Stimulated activated naive B cell treated with anti-CD40 and anti-IgM and Interleukin-4, amounts not matched to agents 10 μg/mL and 1 μg/mL and 100 μg/mL, for 72 hours (primary cell): ENCODE measurements around the gene MEIG1.
"Not testable (repeated sequence)": the region's sequence is repeated elsewhere in the genome, so short reads cannot be mapped to it uniquely, and the experiment has no call there.

ENCODE experiments used
- ATAC-seq, 2 donors: fragments of 150-1000 bp; cut with Tn5 transposase; replicated peaks; 2 replicates each; pipeline ENCODE4 v1.10.0; 2021; ENCODE audit warnings: moderate library complexity in 1 of 2
- DNase-seq: peaks from one replicate; pipeline ENCODE4 v3.0.0; 2021
- H3K27ac Mint-ChIP-seq: one replicate; pipeline ENCODE4 v1.8.0; 2022; ENCODE audit warnings: mild to moderate bottlenecking, mixed read lengths
- H3K27me3 Mint-ChIP-seq, 2 donors: one replicate each; pipeline ENCODE4 v1.8.0; 2022; ENCODE audit warnings: mixed read lengths in 2 of 2
- H3K36me3 Mint-ChIP-seq, 2 donors: one replicate each; pipeline ENCODE4 v1.8.0; 2022; ENCODE audit warnings: mixed read lengths in 2 of 2, mild to moderate bottlenecking in 1 of 2
- H3K4me1 Mint-ChIP-seq, 2 donors: one replicate each; pipeline ENCODE4 v1.8.0; 2022; ENCODE audit warnings: mixed read lengths in 2 of 2, mild to moderate bottlenecking in 1 of 2
- H3K4me3 Mint-ChIP-seq, 2 donors: one replicate each; pipeline ENCODE4 v1.8.0; 2022; ENCODE audit warnings: mild to moderate bottlenecking in 2 of 2, mixed read lengths in 2 of 2, moderate library complexity in 1 of 2
- H3K9me3 Mint-ChIP-seq, 2 donors: one replicate each; pipeline ENCODE4 v1.8.0; 2022; ENCODE audit warnings: mixed read lengths in 2 of 2, mild to moderate bottlenecking in 1 of 2

MEIG1 gene

GRCh38 chr10:14959221-14960057 lies at the start of gene MEIG1:
TSS of gene MEIG1 (plus strand) at chr10:14959388. CDS start at chr10:14966469, 7,081 bp downstream.
- peaks cover 6 to 13% of the 10 kb centered on the region in 2 donors for H3K4me1 Mint-ChIP-seq
- no peaks in the 10 kb centered on the region for H3K36me3 Mint-ChIP-seq
- peak within 1 kb of the TSS; percentile 87 to 95 for H3K4me3 Mint-ChIP-seq
- peak within 1 kb of the TSS; percentile 99 for H3K27ac Mint-ChIP-seq
- H3K27me3 Mint-ChIP-seq, result no peaks in the 10 kb centered on the region
- peak; percentile 87 to 88 for ATAC-seq
- no peaks in the 10 kb centered on the region for H3K9me3 Mint-ChIP-seq
- DNase-seq, result peak; percentile 94

GRCh38 chr10:14910953-14911352 lies 48.2 kb upstream of the MEIG1 start:
- no peak for DNase-seq
- ATAC-seq, result no peak
- peaks cover 0 to under 1% of the 10 kb centered on the region in 2 donors for H3K9me3 Mint-ChIP-seq
- peak overlapping the region; percentile 79 for H3K27ac Mint-ChIP-seq
- no peaks in the 10 kb centered on the region for H3K27me3 Mint-ChIP-seq
- no peak overlapping the region for H3K4me3 Mint-ChIP-seq
- H3K4me1 Mint-ChIP-seq, result peaks cover 10 to 12% of the 10 kb centered on the region in 2 donors
- H3K36me3 Mint-ChIP-seq, result peaks cover 50 to 67% of the 10 kb centered on the region in 2 donors

GRCh38 chr10:14911801-14912200 lies 47.4 kb upstream of the MEIG1 start:
- Mint-ChIP-seq H3K4me1 (peaks cover 12 to 14% of the 10 kb centered on the region in 2 donors), H3K27me3 (no peaks in the 10 kb centered on the region), H3K4me3 (no peak overlapping the region), H3K9me3 (peaks cover 0 to 2% of the 10 kb centered on the region in 2 donors), H3K27ac (peak overlapping the region; percentile 28), H3K36me3 (peaks cover 56 to 72% of the 10 kb centered on the region in 2 donors)
- ATAC-seq (no peak), DNase-seq (no peak)

- H3K27me3 Mint-ChIP-seq, result no peaks in the 10 kb centered on the region
- H3K27ac Mint-ChIP-seq, result no peak overlapping the region
Measured at GRCh38 chr10:14916600-14916999, 42.6 kb upstream of the MEIG1 start.

GRCh38 chr10:14917827-14918226 lies 41.4 kb upstream of the MEIG1 start:
- DNase-seq (no peak), ATAC-seq (no peak)
- peaks cover 65 to 84% of the 10 kb centered on the region in 2 donors for H3K36me3 Mint-ChIP-seq
- peaks cover 10 to 23% of the 10 kb centered on the region in 2 donors for H3K4me1 Mint-ChIP-seq
- no peak overlapping the region for H3K4me3 Mint-ChIP-seq
- no peaks in the 10 kb centered on the region for H3K27me3 Mint-ChIP-seq
- peaks cover 0 to 2% of the 10 kb centered on the region in 2 donors for H3K9me3 Mint-ChIP-seq
- no peak overlapping the region for H3K27ac Mint-ChIP-seq

More at GRCh38 chr10:14916600-14916999, 42.6 kb upstream of the MEIG1 start:
- no peak overlapping the region for H3K4me3 Mint-ChIP-seq
- peaks cover 63 to 78% of the 10 kb centered on the region in 2 donors for H3K36me3 Mint-ChIP-seq
- peaks cover 8 to 23% of the 10 kb centered on the region in 2 donors for H3K4me1 Mint-ChIP-seq
- H3K9me3 Mint-ChIP-seq, result peaks cover 0 to 2% of the 10 kb centered on the region in 2 donors
- DNase-seq, result no peak
- no peak for ATAC-seq

GRCh38 chr10:14918964-14919363 lies 40.2 kb upstream of the MEIG1 start:
- no peak for DNase-seq
- Mint-ChIP-seq H3K4me3 (no peak overlapping the region), H3K4me1 (peaks cover 8 to 23% of the 10 kb centered on the region in 2 donors), H3K9me3 (peaks cover 0 to 2% of the 10 kb centered on the region in 2 donors), H3K27me3 (no peaks in the 10 kb centered on the region), H3K27ac (no peak overlapping the region), H3K36me3 (peaks cover 65 to 84% of the 10 kb centered on the region in 2 donors)
- no peak for ATAC-seq

GRCh38 chr10:14924013-14924412 lies 35.2 kb upstream of the MEIG1 start:
- H3K27me3 Mint-ChIP-seq, result no peaks in the 10 kb centered on the region
- ATAC-seq, result no peak
- DNase-seq, result no peak
- peaks cover 57 to 67% of the 10 kb centered on the region in 2 donors for H3K36me3 Mint-ChIP-seq
- H3K27ac Mint-ChIP-seq, result no peak overlapping the region
- peaks cover 22 to 36% of the 10 kb centered on the region in 2 donors for H3K4me1 Mint-ChIP-seq
- H3K9me3 Mint-ChIP-seq, result no peaks in the 10 kb centered on the region
- no peak overlapping the region for H3K4me3 Mint-ChIP-seq

- Mint-ChIP-seq H3K4me3 (no peak overlapping the region), H3K36me3 (peaks cover 47 to 54% of the 10 kb centered on the region in 2 donors), H3K4me1 (peaks cover 22 to 30% of the 10 kb centered on the region in 2 donors), H3K9me3 (no peaks in the 10 kb centered on the region), H3K27ac (no peak overlapping the region), H3K27me3 (no peaks in the 10 kb centered on the region)
- DNase-seq, result no peak
- no peak for ATAC-seq
Measured at GRCh38 chr10:14925268-14925667, 33.9 kb upstream of the MEIG1 start.

- ATAC-seq (peak; percentile 35 to 38), DNase-seq (peak; percentile 20)
- Mint-ChIP-seq H3K27me3 (no peaks in the 10 kb centered on the region), H3K27ac (peak overlapping the region; percentile 79), H3K4me1 (peaks cover 20 to 30% of the 10 kb centered on the region in 2 donors), H3K4me3 (peak overlapping the region in 1 of 2 donors; percentile 68), H3K9me3 (no peaks in the 10 kb centered on the region), H3K36me3 (peaks cover 39 to 48% of the 10 kb centered on the region in 2 donors)
Measured at GRCh38 chr10:14926061-14926470, 33.1 kb upstream of the MEIG1 start.

GRCh38 chr10:14926722-14927416 lies 32.3 kb upstream of the MEIG1 start:
- Mint-ChIP-seq H3K27ac (peak overlapping the region; percentile 79), H3K27me3 (no peaks in the 10 kb centered on the region), H3K36me3 (peaks cover 31 to 46% of the 10 kb centered on the region in 2 donors), H3K4me3 (peak overlapping the region; percentile 66 to 68), H3K4me1 (peaks cover 20 to 30% of the 10 kb centered on the region in 2 donors), H3K9me3 (no peaks in the 10 kb centered on the region)
- DNase-seq (peak; percentile 35), ATAC-seq (peak; percentile 99)

- Mint-ChIP-seq H3K9me3 (no peaks in the 10 kb centered on the region), H3K4me1 (peaks cover 17 to 27% of the 10 kb centered on the region in 2 donors), H3K36me3 (peaks cover 37 to 43% of the 10 kb centered on the region in 2 donors), H3K27ac (no peak overlapping the region), H3K4me3 (no peak overlapping the region), H3K27me3 (no peaks in the 10 kb centered on the region)
- no peak for ATAC-seq
- DNase-seq, result no peak
Measured at GRCh38 chr10:14930610-14931009, 28.6 kb upstream of the MEIG1 start.

- Mint-ChIP-seq H3K27ac (peak overlapping the region; percentile 82), H3K36me3 (peaks cover 32 to 39% of the 10 kb centered on the region in 2 donors), H3K27me3 (no peaks in the 10 kb centered on the region), H3K4me3 (no peak overlapping the region), H3K9me3 (no peaks in the 10 kb centered on the region), H3K4me1 (peaks cover 4 to 19% of the 10 kb centered on the region in 2 donors)
- DNase-seq (no peak), ATAC-seq (no peak)
Measured at GRCh38 chr10:14936584-14936983, 22.6 kb upstream of the MEIG1 start.

GRCh38 chr10:14938971-14939370 lies 20.2 kb upstream of the MEIG1 start:
- H3K9me3 Mint-ChIP-seq, H3K27ac Mint-ChIP-seq, H3K4me3 Mint-ChIP-seq, H3K27me3 Mint-ChIP-seq: not testable (repeated sequence)
- Mint-ChIP-seq H3K4me1 (peaks cover 13 to 42% of the 10 kb centered on the region in 2 donors), H3K36me3 (peaks cover 22 to 31% of the 10 kb centered on the region in 2 donors)
- ATAC-seq (peak; percentile 22 to 44), DNase-seq (peak; percentile 23)

- H3K27ac Mint-ChIP-seq, result peak overlapping the region; percentile 78
- peak overlapping the region in 1 of 2 donors; percentile 6 for H3K4me3 Mint-ChIP-seq
- not testable (repeated sequence) for H3K27me3 Mint-ChIP-seq, H3K9me3 Mint-ChIP-seq
- H3K4me1 Mint-ChIP-seq, result peaks cover 12 to 38% of the 10 kb centered on the region in 2 donors
- ATAC-seq (peak; percentile 91 to 94), DNase-seq (peak; percentile 31)
- peaks cover 27 to 32% of the 10 kb centered on the region in 2 donors for H3K36me3 Mint-ChIP-seq
Measured at GRCh38 chr10:14942147-14942949, 16.8 kb upstream of the MEIG1 start.
